Spleen (tissue), 11 donors: ENCODE data around the gene FAM120B. TPM values are rescaled to one million over a fixed set of nuclear protein-coding genes. Genes with fewer than 3 reads are reported as not detected.
A peak's percentile ranks its signal among the peaks of the same experiment; 100 is the strongest.
"Not testable (repeated sequence)": the region's sequence is repeated elsewhere in the genome, so short reads cannot be mapped to it uniquely, and the experiment has no call there.

ENCODE experiments used
- DNase-seq: peaks from one replicate; pipeline ENCODE4 v3.0.0-alpha.2; 2020
- H3K27ac ChIP-seq, 8 donors: fragments of 200-600 bp; sonication (generic) in 7 of 8; 1 replicate in 4 of 8; 2 replicates in 4 of 8; pipeline versions ENCODE4 v1.5.0 to v1.8.0; 2016 to 2021; ENCODE audit warnings: inconsistent platforms in 4 of 8, mild to moderate bottlenecking in 4 of 8, moderate library complexity in 1 of 8
- H3K27me3 ChIP-seq, 7 donors: fragments of 200-600 bp; sonication (generic) in 6 of 7; replicated peaks in 1 of 7; 1 replicate in 4 of 7; 2 replicates in 3 of 7; pipeline versions ENCODE4 v1.5.0 to v1.8.0; 2016 to 2021; ENCODE audit warnings: inconsistent platforms in 3 of 7, mild to moderate bottlenecking in 1 of 7
- H3K36me3 ChIP-seq, 6 donors: fragments of 200-600 bp; sonication (generic) in 5 of 6; 1 replicate in 4 of 6; 2 replicates in 2 of 6; pipeline versions ENCODE4 v1.5.0 to v1.8.0; 2016 to 2021; ENCODE audit warnings: inconsistent platforms in 2 of 6
- H3K4me1 ChIP-seq, 6 donors: fragments of 200-600 bp; sonication (generic) in 5 of 6; 1 replicate in 3 of 6; 2 replicates in 3 of 6; pipeline versions ENCODE4 v1.5.0 to v1.8.0; 2016 to 2021; ENCODE audit warnings: inconsistent platforms in 3 of 6
- H3K4me3 ChIP-seq, 8 donors: fragments of 200-600 bp; sonication (generic) in 7 of 8; 1 replicate in 4 of 8; 2 replicates in 4 of 8; pipeline versions ENCODE4 v1.5.0 to v1.8.0; 2016 to 2021; ENCODE audit warnings: inconsistent platforms in 4 of 8, mild to moderate bottlenecking in 4 of 8, moderate library complexity in 2 of 8
- H3K9me3 ChIP-seq, 8 donors: fragments of 200-600 bp; sonication (generic) in 7 of 8; 1 replicate in 4 of 8; 2 replicates in 4 of 8; pipeline versions ENCODE4 v1.5.0 to v1.8.0; 2016 to 2021; ENCODE audit warnings: inconsistent platforms in 4 of 8
- CTCF ChIP-seq, 11 experiments: fragments of 200-600 bp in 7 of 11; fragments of 450-650 bp in 4 of 11; sonication (generic) in 4 of 11; IDR thresholded peaks in 8 of 11; conservative IDR thresholded peaks in 3 of 11; 1 replicate in 7 of 11; 2 replicates in 4 of 11; pipeline versions ENCODE4 v1.4.0 to v1.8.0; 2016 to 2021; ENCODE audit warnings: antibody characterized with exemption in 11 of 11, inconsistent platforms in 4 of 11, mild to moderate bottlenecking in 1 of 11
- POLR2A ChIP-seq, 3 donors: fragments of 450-650 bp; IDR thresholded peaks; one replicate each; pipeline ENCODE4 v1.5.1; 2017; ENCODE audit warnings: antibody characterized with exemption in 3 of 3, mild to moderate bottlenecking in 1 of 3
- POLR2AphosphoS5 ChIP-seq, 3 donors: sonication (generic); formaldehyde crosslinking; IDR thresholded peaks; one replicate each; pipeline ENCODE4 v1.5.1; 2017; ENCODE audit warnings: antibody characterized with exemption in 3 of 3
- WGBS, 5 donors: extraction: QIAGEN DNeasy Blood & Tissue Kit in 3 of 5; methylation state at CpG; one replicate each; pipeline versions ENCODE4 v1.1.5 to v1.1.7; 2013 to 2018; 5-methylcytosine and 5-hydroxymethylcytosine counted together
- intact Hi-C: fragments of 100-400 bp; cut with DNase I; formaldehyde crosslinking; loops from one replicate; pipeline ENCODE4 v1.15.0; 2023; ENCODE audit warnings: low total_unique reads
- polyA plus RNA-seq, 3 donors: library from polyadenylated mRNA; stranded (reverse); fragments of 200-250 nt; gene quantifications; one replicate each; pipeline ENCODE4 v1.2.1, GENCODE V29; 2013
- total RNA-seq, 7 donors: library from RNA; depleted of rRNA in 3 of 7; stranded (reverse); fragments of >200 nt in 3 of 7; fragmentation: NEBNext Ultra II Directional in 4 of 7; extraction: Animal tissue kit (Norgen Biotek cat#: 25700) in 4 of 7; gene quantifications; one replicate each; pipeline versions ENCODE4 v1.1.0 to v1.2.1, GENCODE V29; 2016 to 2021
- donor health status: healthy with polysubstance abuse.
- donor health status: DM: no; HTN: no; CAD: no; lungs with moderate emphysema.
- donor health status: DM: no; HTN: no; CAD: no.
- donor health status: Bipolar disorder and iron deficiency.
- donor health status: healthy.
- donor health status: DM: no; HTN: no; CAD: no.
- donor health status: DM: yes; HTN: yes; CAD: no.

Gene FAM120B
- total and polyA plus RNA-seq, 10 donors: 7.6 to 41.2 (median 26.8) TPM

DNA sequence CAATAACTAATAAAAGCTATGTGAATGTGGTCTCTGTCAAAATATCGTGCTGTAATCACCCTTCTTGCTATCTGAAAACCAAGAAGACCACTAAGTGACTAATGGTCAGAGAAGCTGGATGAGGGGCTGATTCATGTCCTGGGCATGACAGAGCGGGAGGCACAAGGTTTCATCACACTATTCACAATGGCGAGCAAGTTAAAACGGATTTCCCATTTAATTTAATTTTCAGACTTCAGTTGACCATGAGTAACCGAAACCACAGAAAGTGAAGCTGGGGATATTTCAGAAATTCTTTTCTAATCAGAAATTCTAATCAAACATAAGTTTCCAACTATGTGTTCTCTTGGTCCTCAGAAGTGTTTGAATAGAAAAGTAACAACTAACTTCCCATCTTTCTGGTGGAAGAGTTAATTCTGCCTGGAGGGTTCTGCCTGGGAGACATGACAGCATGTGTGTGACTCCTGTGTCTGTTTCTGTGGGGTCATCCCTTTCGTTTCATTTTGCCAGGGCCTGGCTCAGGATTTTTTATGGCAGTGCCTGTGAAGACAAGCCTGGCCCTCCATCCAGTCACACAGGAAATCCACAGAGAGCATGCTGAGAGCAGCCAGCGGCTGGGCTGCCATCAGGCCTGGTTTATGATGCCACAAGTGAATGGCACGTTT is 98.9 kb downstream of the FAM120B start:
- Histone ChIP-seq H3K27me3 (no peaks in the 10 kb centered on the region), H3K4me3 (no peak overlapping the region), H3K9me3 (peaks cover 0 to 10% (median 5%) of the 10 kb centered on the region in 8 donors), H3K27ac (no peak overlapping the region), H3K4me1 (no peaks in the 10 kb centered on the region), H3K36me3 (peaks cover 2 to 69% (median 56%) of the 10 kb centered on the region in 6 donors)
- TF ChIP-seq POLR2A (IDR thresholded peaks at IDR 0.05) (no peak), CTCF (IDR thresholded peaks at IDR 0.05 in 8 of 11, conservative IDR thresholded peaks at IDR 0.05 in 3 of 11) (no peak), POLR2AphosphoS5 (IDR thresholded peaks at IDR 0.05) (no peak)
- intact Hi-C loops: no loop called here
- no peak for DNase-seq
- WGBS, 5 donors: 67 to 76% (median 74%) methylated on average over 8 of the region's 8 CpGs

GRCh38 chr6:170407200-170407599 is 100.6 kb downstream of the FAM120B start:
- peaks cover 0 to 27% (median 21%) of the 10 kb centered on the region in 8 donors for H3K9me3 ChIP-seq
- intact Hi-C loops: no loop called here
- H3K27me3 ChIP-seq: no peaks in the 10 kb centered on the region
- DNase-seq: no peak
- H3K27ac ChIP-seq: no peak overlapping the region
- peaks cover 2 to 52% (median 39%) of the 10 kb centered on the region in 6 donors for H3K36me3 ChIP-seq
- 84 to 95% (median 94%) methylated on average over 13 of the region's 13 CpGs for WGBS, 5 donors
- TF ChIP-seq CTCF (IDR thresholded peaks at IDR 0.05 in 8 of 11, conservative IDR thresholded peaks at IDR 0.05 in 3 of 11) (no peak), POLR2AphosphoS5 (IDR thresholded peaks at IDR 0.05) (peak in 1 of 3 donors; percentile 15)
- H3K4me1 ChIP-seq: no peaks in the 10 kb centered on the region
- H3K4me3 ChIP-seq: no peak overlapping the region

- H3K4me3 ChIP-seq: no peak overlapping the region
- H3K27me3 ChIP-seq: no peaks in the 10 kb centered on the region
- H3K36me3 ChIP-seq: peaks cover 2 to 44% (median 34%) of the 10 kb centered on the region in 6 donors
- no peak for DNase-seq
- no peak overlapping the region for H3K27ac ChIP-seq
- intact Hi-C loops: no loop called here
- no peak for TF ChIP-seq POLR2AphosphoS5 (IDR thresholded peaks at IDR 0.05)
- WGBS, 5 donors: 77 to 96% (median 92%) methylated on average over 4 of the region's 4 CpGs
- H3K9me3 ChIP-seq: peaks cover 0 to 31% (median 26%) of the 10 kb centered on the region in 8 donors
- H3K4me1 ChIP-seq: no peaks in the 10 kb centered on the region
Observed at GRCh38 chr6:170407932-170408331, 101.4 kb downstream of the FAM120B start.

DNA sequence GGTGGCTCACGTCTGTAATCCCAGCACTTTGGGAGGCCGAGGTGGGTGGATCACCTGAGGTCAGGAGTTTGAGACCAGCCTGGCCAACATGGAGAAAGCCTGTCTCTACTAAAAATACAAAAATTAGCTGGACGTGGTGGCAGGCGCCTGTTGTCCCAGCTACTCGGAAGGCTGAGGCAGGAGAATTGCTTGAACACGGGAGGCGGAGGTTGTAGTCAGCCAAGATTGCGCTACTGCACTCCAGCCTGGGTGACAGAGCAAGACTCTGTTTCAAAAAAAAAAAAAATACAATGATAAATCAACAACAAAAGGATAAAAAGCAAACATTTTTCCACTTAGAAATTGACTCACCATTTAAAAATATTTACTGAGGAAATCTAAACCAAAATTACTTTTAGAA is 103.2 kb downstream of the FAM120B start:
- Histone ChIP-seq H3K36me3 (peaks cover 1 to 26% (median 17%) of the 10 kb centered on the region in 6 donors), H3K9me3 (peaks cover 0 to 44% (median 29%) of the 10 kb centered on the region in 8 donors)
- intact Hi-C loops, H3K27ac ChIP-seq, H3K4me1 ChIP-seq, H3K4me3 ChIP-seq, H3K27me3 ChIP-seq, DNase-seq: not testable (repeated sequence)
- WGBS, 5 donors: 91 to 96% (median 92%) methylated on average over 8 of the region's 8 CpGs

- TF ChIP-seq POLR2AphosphoS5 (IDR thresholded peaks at IDR 0.05): no peak
- peaks cover 0 to 46% (median 29%) of the 10 kb centered on the region in 8 donors for H3K9me3 ChIP-seq
- peaks cover 0 to 21% (median 12%) of the 10 kb centered on the region in 6 donors for H3K36me3 ChIP-seq
- DNase-seq: no peak
- H3K27me3 ChIP-seq: no peaks in the 10 kb centered on the region
- H3K4me3 ChIP-seq: no peak overlapping the region
- WGBS, 5 donors: 88 to 98% (median 91%) methylated on average over 5 of the region's 5 CpGs
- intact Hi-C loops: no loop called here
- H3K27ac ChIP-seq: no peak overlapping the region
- no peaks in the 10 kb centered on the region for H3K4me1 ChIP-seq
Observed at GRCh38 chr6:170410241-170410640, 103.7 kb downstream of the FAM120B start.
